Right lung (tissue), 5 donors: ENCODE measurements around the gene TMEM191C. TPM values are rescaled to one million over a fixed set of nuclear protein-coding genes. Genes with fewer than 3 reads are reported as not detected.
"Not testable (repeated sequence)": the region's sequence is repeated elsewhere in the genome, so short reads cannot be mapped to it uniquely, and the experiment has no call there.

ENCODE experiments used
- DNase-seq, 2 donors: peaks; one replicate each; pipeline ENCODE4 v3.0.0-alpha.2; 2013
- polyA plus RNA-seq, 5 donors: library from polyadenylated mRNA; unstranded; fragments of 120-200 nt; gene quantifications; one replicate each; pipeline versions ENCODE4 v1.2.1 to v1.2.3, GENCODE V29; 2013; ENCODE audit warnings: inconsistent platforms in 1 of 5, low replicate concordance in 1 of 5; ENCODE audit not compliant: insufficient read length in 5 of 5, insufficient read depth in 1 of 5

TMEM191C gene
- polyA plus RNA-seq, 5 donors = 1.2 to 3.0 (median 1.9) TPM

DNA sequence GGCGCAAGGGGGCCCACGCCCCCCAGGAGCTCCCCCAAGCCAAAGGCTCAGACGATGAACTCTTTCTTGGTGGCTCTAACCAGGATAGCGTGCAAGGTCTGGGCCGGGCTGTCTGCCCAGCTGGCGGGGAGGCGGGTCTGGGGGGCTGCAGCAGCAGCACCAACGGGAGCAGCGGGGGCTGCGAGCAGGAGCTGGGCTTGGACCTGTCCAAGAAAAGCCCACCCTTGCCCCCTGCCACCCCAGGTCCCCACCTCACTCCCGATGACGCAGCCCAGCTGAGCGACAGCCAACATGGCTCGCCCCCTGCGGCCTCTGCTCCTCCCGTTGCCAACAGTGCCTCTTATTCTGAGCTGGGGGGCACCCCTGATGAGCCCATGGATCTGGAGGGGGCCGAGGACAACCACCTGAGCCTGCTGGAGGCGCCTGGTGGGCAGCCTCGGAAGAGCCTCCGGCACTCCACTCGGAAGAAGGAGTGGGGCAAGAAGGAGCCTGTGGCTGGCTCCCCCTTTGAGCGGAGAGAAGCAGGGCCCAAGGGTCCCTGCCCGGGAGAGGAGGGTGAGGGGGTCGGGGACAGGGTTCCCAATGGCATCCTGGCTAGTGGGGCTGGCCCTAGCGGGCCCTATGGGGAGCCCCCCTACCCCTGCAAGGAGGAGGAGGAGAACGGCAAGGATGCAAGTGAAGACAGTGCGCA is 21.6 kb upstream of the TMEM191C start:
- no peak for DNase-seq

DNA sequence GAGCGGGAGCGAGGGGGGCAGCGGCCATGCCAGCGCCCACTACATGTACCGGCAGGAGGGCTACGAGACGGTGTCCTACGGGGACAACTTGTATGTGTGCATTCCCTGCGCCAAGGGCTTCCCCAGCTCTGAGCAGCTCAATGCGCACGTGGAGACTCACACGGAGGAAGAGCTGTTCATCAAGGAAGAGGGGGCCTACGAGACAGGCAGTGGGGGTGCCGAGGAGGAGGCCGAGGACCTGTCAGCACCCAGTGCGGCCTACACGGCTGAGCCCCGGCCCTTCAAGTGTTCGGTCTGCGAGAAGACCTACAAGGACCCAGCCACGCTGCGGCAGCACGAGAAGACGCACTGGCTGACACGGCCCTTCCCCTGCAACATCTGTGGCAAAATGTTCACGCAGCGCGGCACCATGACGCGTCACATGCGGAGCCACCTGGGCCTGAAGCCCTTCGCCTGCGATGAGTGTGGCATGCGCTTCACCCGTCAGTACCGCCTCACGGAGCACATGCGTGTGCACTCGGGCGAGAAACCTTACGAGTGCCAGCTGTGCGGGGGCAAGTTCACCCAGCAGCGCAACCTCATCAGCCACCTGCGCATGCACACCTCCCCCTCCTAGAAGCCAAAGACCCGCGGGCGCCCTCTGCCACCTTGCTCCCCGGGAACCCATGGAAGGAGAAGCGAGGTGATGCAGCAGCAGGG is 20.9 kb upstream of the TMEM191C start:
- DNase-seq = no peak

DNA sequence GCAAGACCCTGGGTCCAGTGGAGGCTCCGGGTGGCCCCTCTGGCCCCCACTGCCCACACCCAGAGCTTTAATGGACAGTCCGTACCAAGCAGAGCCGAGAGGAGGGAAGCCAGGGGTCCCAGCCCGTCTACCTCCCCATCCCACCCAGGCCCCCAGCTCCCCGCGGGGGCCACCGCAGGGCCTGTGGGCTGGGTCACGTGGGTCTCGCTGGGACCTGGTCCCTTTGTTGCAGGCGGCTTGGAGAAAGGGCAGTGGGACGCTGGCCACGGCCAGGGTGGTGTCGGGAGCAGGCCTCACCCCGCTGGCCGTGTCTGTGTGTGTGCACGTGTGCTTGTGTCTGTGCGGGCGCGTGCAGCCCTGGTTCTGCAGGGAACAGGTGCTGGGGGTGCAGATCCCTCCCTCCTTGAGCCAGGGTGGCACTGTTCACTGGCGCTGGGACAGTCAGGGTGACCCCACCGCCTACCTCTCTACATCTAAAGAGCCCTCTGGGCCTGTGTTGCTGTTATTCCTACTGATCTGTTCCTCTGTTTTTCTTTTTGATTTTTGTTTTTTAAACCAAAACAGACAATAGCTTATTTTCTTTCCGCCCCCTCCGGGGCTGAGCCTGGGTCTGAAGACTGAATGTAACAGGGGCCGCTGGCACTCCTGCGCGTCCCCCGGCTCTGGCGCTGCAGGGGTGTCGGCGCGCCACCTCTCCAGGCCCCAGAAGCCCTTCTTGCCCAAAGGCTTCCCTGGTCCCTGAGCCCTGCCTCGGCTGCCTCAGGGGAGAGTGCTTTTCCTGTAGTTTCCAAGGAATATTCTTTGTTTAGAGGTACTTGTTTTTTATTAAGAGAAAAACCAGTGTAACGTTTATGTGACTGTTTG is 20.1 kb upstream of the TMEM191C start:
- DNase-seq = no peak

DNA sequence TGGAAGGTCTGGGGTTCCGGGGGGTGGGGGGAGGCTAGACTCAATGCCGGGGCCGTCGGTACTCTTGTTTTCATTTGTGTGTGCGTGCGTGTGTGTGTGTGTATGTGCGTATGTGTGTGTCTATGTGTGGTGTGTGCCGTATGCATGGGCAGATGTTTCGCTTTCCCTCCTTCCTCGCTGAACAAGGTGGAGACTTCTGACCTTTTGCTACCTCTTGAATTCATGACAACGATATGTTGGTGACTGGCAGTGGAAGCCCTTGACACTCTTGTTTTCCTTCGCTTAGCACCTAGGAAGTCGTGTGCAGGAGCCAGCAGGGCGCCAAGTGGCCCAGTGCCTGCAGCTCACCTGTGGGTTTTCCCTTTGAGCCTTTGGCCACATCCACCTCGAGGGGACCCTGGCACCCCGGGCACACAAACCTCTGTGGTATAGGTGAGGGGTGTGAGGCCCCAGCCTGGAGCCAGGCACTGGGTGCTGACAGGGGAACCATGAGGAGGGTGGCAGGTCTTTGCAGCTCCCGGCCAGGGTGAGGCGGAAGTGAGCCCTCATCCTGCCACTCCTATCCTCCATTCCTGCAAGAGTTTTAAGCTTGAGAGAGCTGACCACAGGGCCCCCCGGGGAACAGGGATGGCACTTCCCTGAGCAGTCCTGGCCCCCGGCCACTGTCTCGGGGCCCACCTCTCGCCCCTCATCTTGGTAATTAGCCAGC is 19.3 kb upstream of the TMEM191C start:
- DNase-seq = no peak

DNA sequence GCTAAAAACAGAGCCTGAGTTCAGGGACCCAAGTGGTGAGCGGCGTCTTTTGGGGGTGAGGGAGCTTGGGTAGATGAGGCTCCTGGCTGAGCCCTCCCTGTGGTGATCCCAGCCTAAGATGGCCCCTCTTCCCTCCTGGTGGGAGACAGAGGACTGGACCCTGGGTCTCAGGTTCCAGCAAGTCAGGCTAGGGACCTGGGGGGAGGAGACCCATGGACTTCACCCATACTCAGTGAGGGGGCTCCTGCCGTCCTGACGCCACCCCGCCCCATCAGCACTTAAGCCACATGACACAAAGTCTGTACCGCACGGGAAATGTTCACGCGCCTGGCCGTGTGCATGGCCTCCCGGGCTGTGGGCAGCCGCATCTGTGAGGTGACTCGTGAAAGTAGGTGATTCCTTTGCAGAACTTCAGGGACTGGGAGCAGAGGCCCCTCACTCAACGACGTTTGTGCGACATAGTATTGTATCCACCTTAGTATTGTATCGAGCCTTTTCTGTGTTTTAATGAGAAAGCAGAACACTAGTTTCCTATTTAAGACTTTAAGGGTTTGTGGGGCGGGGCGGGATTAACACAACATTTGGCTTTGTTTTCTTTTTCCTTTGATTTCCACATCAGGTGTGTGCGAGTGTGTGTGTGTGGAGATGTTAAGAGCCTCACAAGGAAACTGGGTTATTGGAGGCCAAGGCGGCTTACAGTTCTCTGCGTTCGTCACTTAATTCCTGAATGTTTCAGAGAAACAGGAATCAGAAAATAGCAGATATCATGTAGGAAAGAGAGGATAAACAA is 18.4 kb upstream of the TMEM191C start:
- DNase-seq = no peak

DNA sequence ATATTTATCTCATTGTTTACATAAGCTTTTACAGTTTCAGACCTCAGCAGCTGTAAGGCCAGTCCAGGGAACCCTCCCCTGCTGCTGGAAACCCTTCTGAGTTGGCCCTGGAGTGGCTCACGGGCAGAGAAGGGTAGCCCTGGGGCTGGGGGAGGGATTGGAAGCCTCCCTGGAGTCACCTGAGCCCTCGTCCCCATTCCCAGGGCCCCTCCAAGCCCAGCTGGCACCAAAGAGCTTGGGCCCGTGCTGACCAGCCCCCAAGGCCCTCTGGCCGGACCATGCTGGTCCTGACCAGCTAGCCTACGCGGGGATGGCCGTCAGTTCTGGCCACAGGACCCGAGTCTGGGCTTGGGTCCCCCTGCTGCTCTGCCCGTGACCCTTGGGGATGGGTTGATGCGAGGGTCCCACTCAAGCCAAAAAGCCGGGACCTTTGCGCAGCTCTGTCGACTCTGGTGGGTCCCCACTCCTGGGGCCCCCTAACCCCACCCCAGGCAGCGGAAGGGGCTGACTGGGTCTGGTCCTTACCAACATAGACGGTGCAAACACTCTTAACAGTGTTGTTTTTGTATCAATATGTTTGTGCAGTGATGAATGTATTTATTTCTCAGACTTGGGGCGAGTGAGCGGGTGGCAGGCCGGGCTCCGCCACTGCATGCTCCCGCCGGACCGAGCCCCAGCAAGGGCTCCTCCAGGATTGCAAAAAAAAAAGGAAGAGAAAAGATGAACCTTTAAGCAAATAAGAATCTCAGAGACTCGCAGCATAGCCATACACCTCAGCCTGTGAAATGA is 17.5 kb upstream of the TMEM191C start:
- DNase-seq = no peak

DNA sequence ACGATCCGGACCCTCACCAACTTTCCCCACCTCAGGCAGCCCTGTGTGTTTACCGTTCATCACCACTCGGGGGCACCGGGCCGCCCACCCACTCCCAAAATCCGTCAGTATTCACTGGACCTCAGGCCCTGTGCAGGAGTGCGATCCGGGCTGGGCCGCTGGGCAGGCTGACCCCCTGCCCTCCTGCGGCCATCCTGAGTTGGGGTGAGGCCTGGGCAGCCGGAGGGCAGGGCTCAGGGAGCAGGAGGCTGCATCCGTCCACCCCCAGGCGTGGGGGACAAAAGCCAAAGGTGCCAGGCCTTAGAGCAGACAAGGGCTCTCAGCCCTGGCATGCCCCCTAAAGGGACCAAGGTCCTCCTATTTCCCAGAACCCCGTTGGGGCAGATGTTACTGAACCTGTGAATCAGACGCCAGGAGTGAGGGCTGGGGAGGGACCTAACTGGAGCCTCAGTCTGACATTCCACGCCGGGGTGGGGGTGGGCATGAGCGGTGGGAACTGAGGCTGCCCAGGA is 16.8 kb upstream of the TMEM191C start:
- DNase-seq = no peak

DNA sequence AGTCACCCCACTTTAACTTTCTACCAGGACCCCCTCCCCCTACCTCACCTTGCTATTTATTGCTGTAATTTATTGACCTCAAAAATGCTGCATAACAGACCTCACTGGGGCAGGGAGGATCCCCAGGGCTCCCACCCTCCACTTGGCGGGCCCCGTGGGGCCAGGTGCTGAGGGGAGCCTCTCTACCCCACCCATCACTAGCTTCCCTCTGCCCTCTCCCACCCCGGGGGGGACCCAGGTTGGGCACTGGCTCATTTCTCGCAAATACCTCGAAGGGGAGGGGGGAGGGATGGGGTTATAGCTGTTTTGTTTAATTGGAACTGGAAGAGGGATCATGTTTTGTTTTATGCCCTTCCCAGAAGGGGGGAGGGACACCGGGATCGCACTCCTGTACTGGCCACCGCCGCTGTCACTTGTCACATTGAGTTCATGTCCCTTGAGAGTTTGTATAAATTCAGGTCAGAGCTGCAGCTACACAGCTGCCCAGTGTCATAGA is 16.3 kb upstream of the TMEM191C start:
- no peak for DNase-seq

DNA sequence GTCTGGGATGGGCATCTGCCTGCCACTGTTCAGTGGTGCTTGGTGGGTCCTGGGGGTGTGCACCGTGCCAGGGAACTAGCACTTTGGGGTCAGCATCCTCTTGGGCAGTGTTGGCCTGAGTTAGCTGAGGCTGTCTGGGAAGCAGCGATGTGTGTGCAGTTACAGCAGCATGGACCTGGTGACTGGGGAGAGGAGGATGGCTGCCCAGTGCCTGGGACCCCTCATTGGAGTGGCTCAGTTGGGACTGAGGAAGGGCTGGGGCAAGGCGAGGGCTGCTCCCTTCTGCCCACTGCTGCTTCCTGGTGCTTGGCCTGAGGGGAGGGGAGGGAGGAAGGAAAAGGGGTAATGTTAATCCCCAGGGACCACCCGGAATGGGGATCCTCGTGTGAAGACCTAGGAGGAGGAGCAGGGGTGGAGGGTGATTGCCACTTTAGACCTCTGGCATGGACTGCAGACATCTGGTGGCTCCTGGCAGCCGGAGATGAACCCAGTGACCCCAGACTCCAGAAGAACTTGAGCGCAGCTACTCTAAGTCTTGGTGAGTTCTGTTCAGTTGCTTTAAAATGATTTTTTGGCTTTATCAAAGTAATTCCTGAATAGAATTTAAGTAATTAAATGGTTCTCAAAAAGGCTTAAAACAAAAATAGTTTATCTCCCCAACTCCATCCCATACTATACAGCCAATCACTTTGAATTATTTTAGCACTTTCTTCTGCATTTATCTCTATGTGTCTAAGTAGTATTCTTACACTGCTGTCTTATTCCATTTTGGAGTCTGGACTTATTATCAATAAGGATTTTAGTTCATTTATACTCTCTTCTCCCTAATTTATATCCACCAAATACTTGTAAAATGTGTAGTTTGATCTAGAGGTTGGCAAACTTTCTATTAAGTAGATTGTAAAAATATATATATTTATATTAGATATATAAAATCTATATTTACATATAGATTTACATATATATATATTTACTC is 15.4 kb upstream of the TMEM191C start:
- no peak for DNase-seq

DNA sequence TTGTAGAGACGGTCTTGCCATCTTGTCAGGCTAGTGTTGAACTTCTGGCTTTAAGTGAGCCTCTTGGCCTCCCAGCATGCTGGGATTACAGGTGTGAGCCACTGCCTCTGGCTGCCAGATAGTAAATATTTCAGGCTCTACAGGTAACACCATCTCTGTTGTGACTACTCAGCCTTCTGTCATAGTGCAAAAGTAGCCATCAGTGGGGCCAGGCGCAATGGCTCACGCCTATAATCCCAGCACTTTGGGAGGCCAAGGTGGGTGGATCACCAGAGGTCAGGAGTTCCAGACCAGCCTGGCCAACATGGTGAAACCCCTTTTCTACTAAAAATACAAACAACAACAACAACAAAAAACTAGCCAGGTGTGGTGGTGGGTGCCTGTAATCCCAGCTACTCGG is 14.5 kb upstream of the TMEM191C start:
- DNase-seq = not testable (repeated sequence)

DNA sequence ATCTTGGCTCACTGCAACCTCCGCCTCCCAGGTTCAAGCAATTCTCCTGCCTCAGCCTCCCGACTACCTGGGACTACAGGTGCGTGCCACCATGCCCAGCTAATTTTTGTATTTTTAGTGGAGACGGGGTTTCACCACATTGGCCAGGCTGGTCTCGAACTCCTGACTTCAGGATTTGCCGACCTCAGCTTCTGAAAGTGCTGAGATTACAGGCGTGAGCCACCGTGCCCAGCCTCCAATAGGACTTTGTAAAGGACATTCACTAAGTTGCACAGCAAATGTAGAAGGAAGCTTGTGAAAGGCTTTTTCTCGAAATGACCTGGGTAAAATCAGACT is 12.2 kb upstream of the TMEM191C start:
- not testable (repeated sequence) for DNase-seq

DNA sequence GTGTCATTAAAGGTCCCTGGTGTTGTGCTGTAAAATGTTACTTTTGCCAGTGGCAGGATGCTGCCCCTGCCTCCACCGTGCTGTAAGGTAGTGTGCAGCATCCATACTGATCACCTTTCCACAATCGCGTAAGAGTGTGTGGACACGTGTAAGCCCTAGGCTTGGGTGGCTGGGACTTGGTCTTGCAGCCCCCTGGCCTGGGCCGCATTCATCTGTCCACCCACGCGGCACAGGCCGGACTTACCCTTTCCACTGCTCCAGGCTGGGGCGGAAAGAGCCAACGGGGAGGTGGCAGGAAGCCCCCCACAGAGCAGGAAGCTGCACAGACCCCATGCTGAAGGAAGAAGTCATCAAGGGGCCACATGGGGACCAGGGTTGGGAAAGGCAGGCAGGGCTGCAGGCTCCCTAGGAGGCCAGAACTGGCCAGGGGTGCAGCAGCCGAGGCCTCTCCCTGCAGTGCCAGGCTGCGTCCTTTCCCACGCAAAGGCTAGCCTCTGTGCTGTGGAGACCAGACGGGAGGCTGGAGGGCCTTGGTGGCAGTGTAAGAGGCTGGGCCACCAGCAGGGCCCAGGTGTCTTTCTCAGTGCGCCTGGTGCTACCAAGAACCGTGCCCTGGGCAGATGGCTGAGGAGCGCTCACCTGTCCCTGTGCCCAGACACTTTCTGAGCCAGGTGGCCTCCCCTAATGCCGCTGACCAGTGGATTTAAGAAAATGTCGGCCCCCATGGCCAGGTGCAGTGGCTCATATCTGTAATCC is 11.7 kb upstream of the TMEM191C start:
- no peak for DNase-seq

DNA sequence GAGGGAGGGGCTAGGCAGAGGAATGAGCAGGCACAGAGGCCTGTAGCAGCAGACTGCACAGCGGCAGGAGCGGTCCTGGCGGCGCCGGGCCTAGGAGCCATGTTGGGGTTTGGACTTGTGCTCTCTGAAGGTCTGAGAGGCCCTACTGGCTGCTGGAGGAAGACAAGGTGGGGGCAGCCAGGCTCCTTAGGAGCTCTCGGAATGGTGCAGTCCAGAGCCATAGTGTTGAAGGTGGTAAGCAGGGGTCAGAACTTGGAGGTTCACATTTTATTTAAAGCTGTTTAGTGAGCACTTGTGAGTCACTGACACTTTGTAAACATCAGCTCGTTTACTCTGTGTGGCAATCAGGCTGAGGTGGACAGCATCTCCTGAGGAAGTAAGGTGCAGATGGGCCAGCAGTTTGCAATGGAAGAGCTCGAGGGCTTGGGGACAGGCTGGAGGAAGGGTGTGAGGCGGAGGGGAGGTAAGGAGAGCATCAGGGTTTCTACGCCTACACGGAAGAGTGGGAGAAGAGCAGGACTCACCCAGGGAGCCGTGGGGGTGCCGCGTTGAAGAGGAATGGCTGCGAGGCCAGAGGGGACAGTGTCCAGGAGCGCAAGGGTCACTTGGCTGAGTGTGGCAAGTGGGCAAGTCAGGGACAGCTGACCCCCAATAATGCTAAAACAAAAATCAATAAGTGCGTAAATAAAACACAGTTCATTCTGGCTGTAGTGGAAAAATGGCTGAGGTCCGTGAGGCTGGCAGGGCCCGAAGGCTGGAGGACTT is 10.0 kb upstream of the TMEM191C start:
- DNase-seq = no peak

DNA sequence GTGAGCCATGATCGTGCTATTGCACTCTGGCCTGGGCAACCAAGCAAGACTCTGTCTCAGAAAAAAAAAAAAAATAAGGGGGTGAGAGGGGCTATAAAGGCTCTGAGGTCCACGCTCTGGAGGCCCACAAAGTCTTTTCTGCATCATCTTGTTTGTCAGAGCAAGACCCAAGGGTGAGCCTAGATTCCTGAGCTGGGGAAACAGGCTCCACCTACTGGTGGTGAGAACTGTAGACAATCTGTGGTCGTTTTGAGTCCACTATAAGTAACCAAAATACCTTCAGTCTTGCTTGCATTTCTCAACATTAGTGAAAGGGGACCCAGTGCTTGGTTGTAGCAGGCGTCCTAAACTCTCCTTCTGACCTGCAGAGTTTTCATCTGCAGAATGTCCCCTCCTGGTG is 4.5 kb upstream of the TMEM191C start:
- DNase-seq = not testable (repeated sequence)

DNA sequence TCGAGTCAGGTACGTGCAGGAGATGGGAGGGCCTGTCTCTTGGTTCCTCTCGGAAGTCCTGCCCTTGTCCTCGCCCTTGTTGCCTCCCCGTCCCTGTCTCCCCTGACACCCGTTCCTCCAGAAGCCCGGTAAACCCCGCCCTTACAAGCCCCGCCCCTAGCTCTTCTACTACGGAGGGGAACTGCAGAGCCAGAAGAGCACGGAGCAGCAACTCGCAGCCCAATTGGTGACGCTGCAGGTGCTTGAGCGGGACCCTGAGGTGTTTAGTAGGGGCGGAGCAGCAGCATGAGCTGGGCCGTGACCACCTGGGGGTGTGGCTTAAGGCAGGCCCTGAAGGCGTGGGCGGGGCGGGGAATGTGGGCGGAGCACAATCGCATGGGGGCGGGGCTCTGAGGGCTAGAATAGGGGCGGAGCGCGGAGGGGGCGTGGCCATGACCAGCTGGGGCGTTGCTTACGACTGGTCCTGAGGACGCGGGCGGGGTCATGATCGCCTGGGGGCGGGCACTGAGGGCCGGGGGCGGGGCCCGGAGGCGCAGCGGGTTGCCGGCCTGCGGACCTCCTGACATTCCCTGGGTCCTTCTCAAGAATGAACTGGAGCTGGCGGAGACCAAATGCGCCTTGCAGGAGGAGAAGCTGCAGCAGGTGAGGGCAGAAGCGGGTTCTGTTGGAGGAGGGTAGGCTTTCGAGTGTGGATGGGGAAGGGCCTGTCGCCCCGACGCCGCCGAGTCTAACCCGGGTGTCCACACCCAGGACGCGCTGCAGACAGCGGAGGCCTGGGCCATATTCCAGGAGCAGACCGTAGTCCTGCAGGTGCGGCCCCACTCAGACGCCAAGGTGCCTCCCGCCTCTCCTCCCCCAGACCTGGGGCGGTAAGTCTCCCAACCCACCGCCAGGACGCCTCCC is 1.3 kb downstream of the TMEM191C start:
- peak; percentile 58 to 61 for DNase-seq
